HPDE6-E6E7 (cell line): ENCODE measurements around the gene NPHP4.

Source experiments
- DNase-seq: peaks from one replicate; pipeline ENCODE4 v3.0.0; 2011; ENCODE audit warnings: missing footprints; ENCODE audit errors: extremely low spot score

NPHP4 gene

GRCh38 chr1:6003568-6004411 is 11.6 kb upstream of the NPHP4 start:
- DNase-seq = no peak

GRCh38 chr1:6002714-6003501 is 10.7 kb upstream of the NPHP4 start:
- no peak for DNase-seq

DNA sequence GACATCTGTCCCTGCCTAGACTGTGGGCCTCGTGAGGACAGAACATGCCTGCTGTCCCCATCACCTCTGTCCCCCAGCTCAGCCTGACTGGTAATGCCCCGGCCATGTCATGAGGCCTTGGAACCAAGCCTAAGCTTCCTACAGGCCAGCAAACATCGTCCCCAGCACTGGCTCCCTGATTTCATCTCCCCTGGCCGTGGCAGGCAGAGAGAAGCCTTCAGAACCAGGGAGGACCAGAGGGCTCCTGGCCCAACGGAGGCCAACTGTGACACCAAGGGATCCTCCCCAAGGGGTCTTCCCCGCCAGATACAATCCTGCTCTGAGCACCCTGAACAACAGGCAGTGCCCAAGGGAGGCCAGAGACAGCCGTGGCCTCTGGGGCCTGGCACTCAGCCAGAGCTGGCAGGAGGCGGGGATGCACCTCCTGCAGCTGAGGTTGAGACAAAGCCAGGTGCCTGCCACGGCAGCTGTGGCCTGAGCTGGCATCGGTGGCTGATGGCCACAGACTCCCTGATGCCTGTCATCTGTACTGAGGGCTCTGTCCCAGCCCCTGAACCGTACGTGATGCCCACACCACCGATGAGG is 9.9 kb upstream of the NPHP4 start:
- DNase-seq = no peak

- DNase-seq = no peak
These were observed 8.4 kb upstream of the NPHP4 start for GRCh38 chr1:6000444-6001288.

DNA sequence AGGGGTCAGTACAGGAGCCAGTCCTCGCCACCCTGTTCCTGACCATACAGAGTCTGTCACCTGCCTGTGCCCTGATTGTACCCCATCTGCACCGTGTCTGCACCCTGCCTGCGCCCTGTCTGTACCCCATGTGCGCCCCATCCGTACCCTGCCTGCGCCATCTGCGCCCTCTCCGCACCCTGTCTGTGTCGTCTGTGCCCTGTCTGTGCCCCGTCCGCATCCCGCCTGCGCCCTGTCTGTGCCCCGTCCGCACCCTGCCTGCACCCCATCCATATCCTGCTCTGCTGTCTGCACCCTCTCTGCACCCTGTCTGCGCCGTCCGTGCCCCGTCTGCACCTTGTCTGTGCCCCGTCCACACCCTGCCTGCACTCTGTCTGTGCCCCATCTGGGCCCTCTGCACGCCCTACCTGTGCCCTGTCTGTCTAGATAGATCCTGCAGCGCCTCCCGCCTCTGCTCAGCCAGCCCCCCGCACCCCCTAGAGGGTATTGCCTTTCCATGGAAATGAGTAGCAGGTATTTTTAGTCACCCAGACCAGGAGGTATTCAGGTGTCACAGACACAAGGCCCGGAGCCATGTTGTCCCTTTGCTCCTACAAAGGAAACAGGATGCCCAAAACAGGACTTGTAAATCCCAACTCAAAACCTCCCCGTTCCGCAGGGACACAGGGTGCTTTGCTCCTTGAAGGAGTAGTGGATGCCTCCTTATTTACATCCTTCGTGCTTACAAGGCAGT is 7.7 kb upstream of the NPHP4 start:
- DNase-seq = no peak

DNA sequence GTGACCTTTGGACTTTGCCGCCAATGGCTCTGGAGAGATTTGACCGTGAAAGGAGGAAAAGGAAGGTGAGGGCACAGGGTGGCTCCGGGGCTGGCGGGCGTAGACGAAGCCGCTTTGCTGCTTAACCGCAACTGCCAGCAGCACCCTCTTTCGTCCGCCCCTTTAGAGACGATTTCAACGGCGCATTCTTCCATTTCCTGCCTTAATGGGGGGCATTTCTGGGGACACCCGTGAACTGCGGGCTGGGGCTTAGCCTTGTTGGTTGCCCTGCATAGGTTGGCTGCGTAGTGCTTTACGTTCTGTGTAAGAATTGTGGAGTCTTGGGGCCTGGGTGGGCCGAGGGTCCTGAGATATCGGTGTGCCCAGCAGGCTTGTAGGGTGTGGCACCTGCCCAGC is 6.7 kb upstream of the NPHP4 start:
- DNase-seq = no peak

GRCh38 chr1:5998051-5998905 is 6.1 kb upstream of the NPHP4 start:
- no peak for DNase-seq

- no peak for DNase-seq
These were observed 5.1 kb upstream of the NPHP4 start for GRCh38 chr1:5997316-5997715.

GRCh38 chr1:5996641-5997270 is 4.5 kb upstream of the NPHP4 start:
- no peak for DNase-seq

DNA sequence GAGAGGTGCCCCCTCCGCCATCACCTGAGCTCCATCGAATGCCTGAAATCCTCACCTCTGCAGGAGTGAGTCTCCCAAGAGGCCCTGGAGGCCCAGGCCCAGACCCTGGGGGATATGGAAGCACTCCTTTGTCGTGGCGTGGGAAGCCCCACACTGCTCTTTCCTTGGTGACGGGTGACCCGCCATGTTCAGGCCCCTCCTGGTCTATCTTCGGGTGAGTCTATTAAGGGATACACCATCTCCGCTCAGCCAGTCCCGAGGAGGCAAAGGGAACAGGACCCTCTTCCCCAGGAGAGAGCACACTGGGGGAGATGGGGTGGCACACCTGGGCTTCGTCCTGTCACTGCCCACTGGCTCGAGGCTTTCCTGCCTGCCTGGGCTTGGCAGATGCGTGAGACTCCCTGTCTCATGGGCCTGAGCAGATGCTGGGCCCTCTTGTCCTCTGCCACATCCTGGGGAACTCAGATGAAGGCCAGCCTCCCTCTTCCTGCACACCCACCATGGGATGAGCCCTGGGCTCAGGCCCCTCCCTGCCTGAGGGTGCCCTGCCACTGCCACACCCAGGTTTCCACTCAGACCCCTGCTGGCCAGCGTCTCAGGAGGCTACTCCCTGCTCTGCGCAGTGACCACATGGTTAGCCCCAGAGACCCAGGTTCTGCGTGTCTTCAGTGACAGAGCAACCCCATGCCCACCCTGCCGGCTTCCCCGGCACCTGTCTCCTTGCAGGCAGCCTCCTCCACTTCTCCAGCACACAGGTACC is 3.8 kb upstream of the NPHP4 start:
- no peak for DNase-seq

- DNase-seq = no peak
These were observed 2.7 kb upstream of the NPHP4 start for GRCh38 chr1:5994713-5995621.

GRCh38 chr1:5993556-5994491 is 1.6 kb upstream of the NPHP4 start:
- DNase-seq = no peak

DNA sequence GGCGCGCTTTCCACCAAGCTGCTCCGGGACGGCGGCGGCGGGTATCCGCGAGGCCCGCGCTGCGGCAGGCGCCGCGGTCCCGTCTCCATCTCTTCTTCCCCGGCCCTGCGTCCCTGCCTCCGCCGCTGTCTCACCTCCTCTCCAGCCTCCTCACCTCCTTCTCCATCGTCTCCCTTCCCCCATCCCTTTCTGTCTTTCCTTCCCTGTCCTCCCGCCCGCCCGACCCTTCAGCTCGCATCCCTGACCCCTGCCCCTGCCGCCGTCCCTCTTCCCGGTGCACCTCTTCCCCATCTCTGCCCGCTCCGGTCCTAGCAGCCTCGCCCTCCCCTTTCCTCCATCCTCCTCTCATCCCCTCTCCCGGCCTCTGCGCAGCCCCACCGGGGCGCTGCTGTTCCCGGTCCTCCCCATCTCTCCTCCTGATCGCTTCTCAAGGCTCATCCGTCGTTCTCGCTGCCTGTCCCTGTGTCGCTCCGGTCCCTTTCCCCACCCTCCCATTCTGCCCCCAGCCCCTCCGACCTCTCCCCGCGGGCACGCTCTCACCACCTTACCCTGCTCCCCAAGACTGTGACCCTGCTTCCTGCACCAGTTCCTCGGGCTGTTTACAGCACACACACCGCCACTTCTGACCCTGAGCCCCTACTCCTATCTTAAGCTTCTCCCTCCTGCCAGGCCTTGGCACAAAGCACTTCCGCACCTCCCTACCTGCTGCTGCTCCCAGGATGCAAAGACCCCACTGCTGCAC is 760 bp upstream of the NPHP4 start:
- DNase-seq = peak; percentile 41

DNA sequence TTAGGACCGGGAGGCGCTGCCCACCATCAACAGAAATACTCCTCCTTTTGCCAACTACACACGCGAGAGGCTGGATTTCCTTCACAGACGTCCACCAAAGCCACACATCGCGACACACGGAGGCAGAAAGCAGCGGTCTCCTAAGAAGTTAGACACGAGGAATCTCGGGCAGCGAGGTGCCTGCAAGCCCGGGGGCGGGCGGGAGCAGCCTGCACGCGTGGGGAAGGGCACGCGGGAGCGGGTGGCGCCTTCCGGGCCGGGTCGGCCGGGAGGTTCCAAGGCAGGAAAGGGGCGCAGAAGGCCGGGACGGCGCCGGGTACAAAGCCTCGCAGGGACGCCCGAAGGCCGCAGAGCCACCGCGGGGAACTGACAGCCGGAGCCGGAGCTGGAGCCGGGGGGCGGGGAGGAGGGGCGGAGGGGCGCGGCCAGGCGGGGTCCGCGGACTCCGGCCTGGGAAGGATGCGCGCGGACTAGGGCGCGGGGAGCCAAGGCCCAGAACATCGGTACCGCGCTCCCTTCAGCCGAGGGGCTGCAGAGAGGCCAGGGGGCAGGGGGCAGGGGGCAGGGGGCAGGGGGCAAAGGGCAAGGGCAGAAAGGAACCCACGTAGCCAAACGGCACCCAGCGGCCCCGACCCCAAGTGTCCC is 722 bp downstream of the NPHP4 start:
- DNase-seq = peak; percentile 31

- DNase-seq = no peak
These were observed 1.3 kb downstream of the NPHP4 start for GRCh38 chr1:5990913-5991312.
